ENCODE results near the gene PDLIM1.

Gene PDLIM1

GRCh38 chr10:95280637-95281036 lies 10.2 kb downstream of the PDLIM1 start:
- no peak for TF ChIP-seq CTCF (IDR thresholded peaks at IDR 0.05; ENCODE audit: low read depth, low read length)
- DNase-seq (ENCODE audit: extremely low read depth, low read depth), result no peak

- no peak for DNase-seq (ENCODE audit: extremely low read depth, low read depth)
- no peak for TF ChIP-seq CTCF (IDR thresholded peaks at IDR 0.05; ENCODE audit: low read depth, low read length)
These were observed 11.6 kb downstream of the PDLIM1 start for GRCh38 chr10:95279042-95279820.

DNA sequence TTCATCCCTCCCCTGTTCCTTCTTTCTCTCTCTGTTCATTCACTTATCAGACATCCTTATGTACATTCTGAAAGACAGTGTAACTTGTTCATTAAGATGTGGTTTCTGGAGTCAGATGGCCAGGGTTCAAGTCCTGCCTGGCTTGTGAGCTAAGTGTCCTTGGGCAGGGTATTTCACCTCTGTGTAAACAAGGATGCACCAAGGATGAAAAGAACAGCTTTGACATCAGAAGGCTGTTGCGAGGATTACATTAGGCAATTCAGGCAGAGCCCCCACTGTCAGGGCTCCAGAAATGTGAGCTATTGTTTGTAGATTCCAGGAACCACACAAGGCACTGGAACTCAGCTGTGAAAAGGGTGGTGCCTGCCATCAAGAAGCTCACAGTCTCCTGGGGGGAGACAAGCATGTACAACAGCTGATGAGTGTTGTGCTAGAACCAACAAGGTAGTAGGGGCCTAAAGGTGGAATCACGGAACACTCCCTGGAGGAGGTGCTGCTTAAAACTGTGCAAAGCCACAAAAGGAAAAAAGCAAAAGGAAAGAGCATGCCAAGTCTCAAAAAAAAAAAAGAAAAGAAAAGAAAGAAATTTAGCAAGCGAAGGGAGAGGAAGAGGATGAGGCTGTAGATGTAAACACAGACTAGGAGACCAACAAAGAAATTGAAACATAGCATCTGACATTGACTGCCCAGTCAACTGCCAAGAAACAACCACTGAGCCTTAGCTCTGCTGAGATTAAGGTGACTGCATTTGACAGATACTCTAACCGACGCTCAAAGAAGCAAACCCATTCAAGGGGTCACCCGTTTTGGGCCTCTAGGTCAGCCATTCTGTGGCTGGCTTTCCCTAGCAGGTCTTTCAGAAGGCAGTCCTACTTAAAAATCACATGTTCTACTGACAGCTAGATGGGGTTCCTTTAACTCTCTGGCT lies 12.5 kb downstream of the PDLIM1 start:
- no peak for TF ChIP-seq CTCF (IDR thresholded peaks at IDR 0.05; ENCODE audit: low read depth, low read length)
- DNase-seq (ENCODE audit: extremely low read depth, low read depth), result peak; percentile 43

GRCh38 chr10:95277614-95278013 lies 13.2 kb downstream of the PDLIM1 start:
- no peak for DNase-seq (ENCODE audit: extremely low read depth, low read depth)
- TF ChIP-seq CTCF (IDR thresholded peaks at IDR 0.05; ENCODE audit: low read depth, low read length), result no peak

DNA sequence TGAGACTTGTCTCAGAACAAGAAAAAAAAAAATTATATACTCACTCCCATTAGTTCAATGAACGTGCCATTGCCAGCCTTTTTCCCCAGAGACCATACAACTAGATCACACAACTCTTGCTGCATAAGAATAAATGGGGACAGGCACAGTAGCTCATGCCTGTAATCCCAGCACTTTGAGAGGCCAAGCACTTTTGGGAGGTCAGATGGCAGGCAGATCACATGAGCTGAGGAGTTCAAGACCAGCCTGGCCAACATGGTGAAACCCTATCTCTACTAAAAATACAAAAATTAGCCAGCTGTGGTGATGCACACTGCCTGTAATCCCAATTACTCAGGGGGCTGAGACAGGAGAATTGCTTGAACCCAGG lies 13.6 kb downstream of the PDLIM1 start:
- TF ChIP-seq CTCF (IDR thresholded peaks at IDR 0.05; ENCODE audit: low read depth, low read length), result no peak
- DNase-seq (ENCODE audit: extremely low read depth, low read depth), result no peak

DNA sequence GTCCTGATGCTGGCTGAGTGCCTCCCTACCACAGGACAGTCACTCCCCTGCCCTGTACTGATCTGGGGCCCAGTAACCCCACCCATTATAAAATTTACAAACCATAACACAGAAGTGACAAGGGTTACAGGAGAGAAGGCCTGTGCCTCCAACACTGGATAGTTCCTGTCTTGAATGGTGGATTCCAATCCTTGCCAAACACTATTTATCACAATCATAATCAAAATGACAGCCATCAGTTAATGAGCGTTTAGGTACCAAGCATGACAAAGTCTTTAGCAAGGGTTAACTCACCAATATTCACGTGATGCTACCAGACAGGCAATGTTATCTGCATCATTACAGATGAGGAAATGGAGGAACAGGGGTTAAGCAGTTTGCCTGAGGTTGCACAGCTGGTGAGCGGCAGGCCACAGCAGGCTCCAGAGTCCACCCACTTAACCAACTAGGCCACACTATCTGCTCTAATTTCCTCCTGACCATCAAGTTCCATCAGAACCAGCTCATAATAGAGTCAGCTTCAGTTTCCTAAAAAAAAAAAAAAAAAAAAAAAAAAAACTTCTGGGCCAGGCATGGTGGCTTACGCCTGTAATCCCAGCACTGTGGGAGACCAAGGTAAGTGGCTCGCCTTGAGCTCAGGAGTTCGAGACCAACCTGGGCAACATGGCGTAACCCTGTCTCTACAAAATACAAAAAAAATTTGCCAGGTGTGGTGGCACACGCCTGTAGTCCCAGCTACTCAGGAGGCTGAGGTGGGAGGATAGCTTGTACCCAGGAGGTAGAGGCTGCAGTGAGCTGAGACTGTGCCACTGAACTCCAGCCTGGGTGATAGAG lies 14.2 kb downstream of the PDLIM1 start:
- DNase-seq (ENCODE audit: extremely low read depth, low read depth), result no peak
- TF ChIP-seq CTCF (IDR thresholded peaks at IDR 0.05; ENCODE audit: low read depth, low read length), result no peak

Measured in AG09319 (cell line).